ENCODE results near the gene EPYC. TPM values are rescaled to one million over a fixed set of nuclear protein-coding genes. Genes with fewer than 3 reads are reported as not detected.

EPYC gene
- total RNA-seq, 1 donor from 2014 or later = not detected

DNA sequence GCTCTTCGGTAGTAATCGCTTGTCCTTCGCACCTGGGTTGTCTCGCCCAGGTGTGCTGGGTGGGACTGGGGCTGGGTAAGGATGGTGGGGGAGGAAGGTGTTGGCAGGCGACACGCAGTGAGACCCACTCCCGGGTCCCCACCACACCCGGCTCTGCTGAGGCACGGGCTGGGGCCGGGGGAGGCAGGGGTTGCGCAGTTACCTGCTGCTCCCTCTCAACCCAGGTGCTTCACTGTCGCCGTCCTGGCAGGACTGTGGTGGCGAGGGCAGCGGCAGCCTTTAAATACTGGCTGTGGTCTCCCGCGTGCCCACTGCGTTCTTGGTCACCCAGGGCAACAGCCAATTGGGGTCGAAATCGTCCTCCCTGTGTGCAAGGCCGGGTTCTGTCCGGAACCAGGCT, 49.9 kb downstream of the EPYC start, which contains the start of gene CCER1:
TSS of gene CCER1 (minus strand) at position 256 of the 400 bp plus-strand sequence. CDS start 434 bp downstream, outside the sequence.
- no peaks in the 10 kb centered on the region for H3K4me1 Mint-ChIP-seq
- DNase-seq = no peak
- no peaks in the 10 kb centered on the region for H3K9me3 Mint-ChIP-seq
- no peak for ATAC-seq (ENCODE audit: low read depth)
- TF ChIP-seq, protein P1, sequence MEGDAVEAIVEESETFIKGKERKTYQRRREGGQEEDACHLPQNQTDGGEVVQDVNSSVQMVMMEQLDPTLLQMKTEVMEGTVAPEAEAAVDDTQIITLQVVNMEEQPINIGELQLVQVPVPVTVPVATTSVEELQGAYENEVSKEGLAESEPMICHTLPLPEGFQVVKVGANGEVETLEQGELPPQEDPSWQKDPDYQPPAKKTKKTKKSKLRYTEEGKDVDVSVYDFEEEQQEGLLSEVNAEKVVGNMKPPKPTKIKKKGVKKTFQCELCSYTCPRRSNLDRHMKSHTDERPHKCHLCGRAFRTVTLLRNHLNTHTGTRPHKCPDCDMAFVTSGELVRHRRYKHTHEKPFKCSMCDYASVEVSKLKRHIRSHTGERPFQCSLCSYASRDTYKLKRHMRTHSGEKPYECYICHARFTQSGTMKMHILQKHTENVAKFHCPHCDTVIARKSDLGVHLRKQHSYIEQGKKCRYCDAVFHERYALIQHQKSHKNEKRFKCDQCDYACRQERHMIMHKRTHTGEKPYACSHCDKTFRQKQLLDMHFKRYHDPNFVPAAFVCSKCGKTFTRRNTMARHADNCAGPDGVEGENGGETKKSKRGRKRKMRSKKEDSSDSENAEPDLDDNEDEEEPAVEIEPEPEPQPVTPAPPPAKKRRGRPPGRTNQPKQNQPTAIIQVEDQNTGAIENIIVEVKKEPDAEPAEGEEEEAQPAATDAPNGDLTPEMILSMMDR (IDR thresholded peaks at IDR 0.05) = no peak
- H3K36me3 Mint-ChIP-seq (ENCODE audit: low read depth) = no peaks in the 10 kb centered on the region
- no peaks in the 10 kb centered on the region for H3K27me3 Mint-ChIP-seq
- intact Hi-C loops (cut with micrococcal nuclease) = loop anchor here (5.0 kb wide), 1 partner anchor 1938 kb away; no protein-coding TSS in a partner anchor
- CTCF ChIA-PET = no interaction called here
- H3K27ac Mint-ChIP-seq = no peak within 1 kb of the TSS
- no peak within 1 kb of the TSS for H3K4me3 Mint-ChIP-seq
- POLR2A ChIA-PET = no interaction called here

DNA sequence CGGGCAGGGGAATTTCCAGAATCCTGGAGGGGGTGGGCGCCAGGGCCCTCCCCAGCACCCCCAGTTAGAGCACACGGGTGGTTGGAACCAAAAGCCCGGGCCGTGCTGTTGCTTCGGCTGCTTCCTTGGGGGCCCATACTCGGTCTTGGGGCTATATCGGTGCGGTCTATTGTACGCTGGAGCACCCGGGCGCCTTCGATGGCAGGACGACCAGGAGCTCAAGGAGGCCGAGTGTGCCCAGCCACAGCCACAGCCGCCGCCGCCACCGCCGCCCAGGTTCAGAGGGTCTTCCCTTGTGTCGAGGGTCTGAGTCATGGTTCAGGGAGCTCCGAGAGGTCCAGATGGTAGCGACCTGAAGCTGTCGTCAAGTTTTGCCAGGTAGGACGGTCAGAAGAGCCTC, 50.3 kb downstream of the EPYC start:
- Mint-ChIP-seq H3K27ac (no peak overlapping the region), H3K27me3 (no peaks in the 10 kb centered on the region), H3K9me3 (no peaks in the 10 kb centered on the region), H3K4me3 (no peak overlapping the region), H3K4me1 (no peaks in the 10 kb centered on the region), H3K36me3 (ENCODE audit: low read depth) (no peaks in the 10 kb centered on the region)
- ATAC-seq (ENCODE audit: low read depth) (no peak), DNase-seq (no peak)
- intact Hi-C loops (cut with micrococcal nuclease) = no loop called here
- TF ChIP-seq, protein P1 (IDR thresholded peaks at IDR 0.05) = no peak
- CTCF ChIA-PET = no interaction called here
- POLR2A ChIA-PET = no interaction called here

DNA sequence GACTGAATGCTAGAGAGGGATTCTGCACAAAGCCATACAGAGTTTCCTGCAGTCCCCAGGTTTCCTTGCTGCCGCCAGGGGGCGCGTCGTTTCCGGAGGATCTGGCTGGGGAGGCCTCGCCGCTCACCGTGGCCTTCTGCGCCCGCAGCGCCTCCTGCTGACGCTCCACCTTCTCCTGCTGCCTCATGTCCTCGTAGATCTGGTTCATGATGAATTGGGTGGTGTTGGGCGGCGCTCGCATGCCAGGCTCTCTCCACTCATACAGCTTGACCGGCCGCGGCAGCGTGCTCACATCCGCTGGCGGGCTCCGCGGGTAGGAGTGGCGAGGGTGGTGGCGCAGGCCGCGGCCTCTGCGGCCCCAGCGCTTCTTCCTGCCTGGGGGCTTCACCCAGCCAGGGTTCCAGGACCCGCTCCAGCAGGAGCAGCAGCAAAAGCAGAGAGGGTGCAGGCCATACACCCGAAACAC, 50.8 kb downstream of the EPYC start:
- no peaks in the 10 kb centered on the region for H3K36me3 Mint-ChIP-seq (ENCODE audit: low read depth)
- no peak for ATAC-seq (ENCODE audit: low read depth)
- TF ChIP-seq, protein P1 (IDR thresholded peaks at IDR 0.05) = no peak
- intact Hi-C loops (cut with micrococcal nuclease) = no loop called here
- no peaks in the 10 kb centered on the region for H3K4me1 Mint-ChIP-seq
- no peaks in the 10 kb centered on the region for H3K9me3 Mint-ChIP-seq
- no peak overlapping the region for H3K27ac Mint-ChIP-seq
- H3K4me3 Mint-ChIP-seq = no peak overlapping the region
- H3K27me3 Mint-ChIP-seq = no peaks in the 10 kb centered on the region
- CTCF ChIA-PET = no interaction called here
- POLR2A ChIA-PET = no interaction called here
- DNase-seq = no peak

DNA sequence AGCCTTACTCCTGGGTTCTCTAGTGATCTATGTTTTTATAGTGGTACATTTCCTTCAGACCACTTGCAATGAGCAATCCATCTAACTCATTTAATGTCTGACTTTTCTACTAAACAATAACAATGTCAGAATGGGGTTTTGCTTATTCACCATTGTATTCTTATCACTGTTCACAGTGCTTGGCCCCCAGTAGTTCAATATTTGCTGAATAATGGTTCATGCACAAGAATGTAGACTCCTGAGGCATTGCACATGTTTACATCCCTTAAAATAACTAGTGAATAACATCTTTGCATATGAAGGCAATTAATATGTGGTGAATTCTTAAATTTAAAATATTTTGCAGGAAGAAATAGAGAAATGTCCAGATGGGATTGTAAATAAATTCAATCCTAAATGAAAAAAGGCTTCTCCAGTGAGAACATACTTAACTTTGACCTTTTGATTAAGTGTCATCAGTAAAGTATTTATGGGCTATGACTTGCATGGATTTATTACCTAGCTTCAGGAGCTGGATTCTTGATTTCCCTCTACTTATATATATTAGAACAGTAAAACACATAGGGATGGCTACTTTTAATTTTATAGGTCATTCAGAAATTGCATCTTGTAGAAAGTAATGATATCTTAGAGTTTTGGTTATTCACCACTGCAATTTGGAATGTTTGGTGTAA, 53.2 kb downstream of the EPYC start:
- intact Hi-C loops (cut with micrococcal nuclease) = no loop called here
- Mint-ChIP-seq H3K9me3 (no peaks in the 10 kb centered on the region), H3K36me3 (ENCODE audit: low read depth) (no peaks in the 10 kb centered on the region), H3K4me1 (no peaks in the 10 kb centered on the region), H3K27me3 (no peaks in the 10 kb centered on the region), H3K4me3 (no peak overlapping the region), H3K27ac (no peak overlapping the region)
- TF ChIP-seq, protein P1 (IDR thresholded peaks at IDR 0.05) = no peak
- ATAC-seq (ENCODE audit: low read depth) (no peak), DNase-seq (no peak)
- CTCF ChIA-PET = no interaction called here
- POLR2A ChIA-PET = no interaction called here

DNA sequence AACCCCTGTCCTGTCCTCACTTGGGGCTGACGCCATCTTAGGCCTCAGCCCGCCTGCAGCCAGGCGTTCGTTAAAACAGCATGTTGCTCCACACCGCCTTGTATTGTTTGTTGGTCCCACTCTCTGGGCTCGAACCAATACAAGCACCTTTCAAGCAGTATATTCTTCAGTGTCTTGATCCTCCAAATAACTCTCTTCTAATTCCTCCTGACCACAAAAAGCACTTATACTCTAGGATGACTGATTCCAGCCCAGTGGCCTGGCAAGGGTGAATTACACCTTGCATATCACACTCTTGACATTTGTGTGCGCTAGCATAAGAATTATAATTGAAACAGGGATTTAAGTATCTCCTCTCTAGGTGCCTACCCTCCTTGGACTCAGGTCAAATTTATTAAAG, 56.9 kb downstream of the EPYC start:
- ATAC-seq (ENCODE audit: low read depth) (no peak), DNase-seq (no peak)
- CTCF ChIA-PET = interaction anchor here (0.9 to 1.1 kb wide), 2 partner anchors 11 to 378 kb away, joined by 3 read pairs; no protein-coding TSS in a partner anchor
- no peaks in the 10 kb centered on the region for H3K9me3 Mint-ChIP-seq
- POLR2A ChIA-PET = no interaction called here
- no peaks in the 10 kb centered on the region for H3K27me3 Mint-ChIP-seq
- H3K36me3 Mint-ChIP-seq (ENCODE audit: low read depth) = no peaks in the 10 kb centered on the region
- H3K4me1 Mint-ChIP-seq = no peaks in the 10 kb centered on the region
- TF ChIP-seq, protein P1 (IDR thresholded peaks at IDR 0.05) = no peak
- H3K4me3 Mint-ChIP-seq = no peak overlapping the region
- no peak overlapping the region for H3K27ac Mint-ChIP-seq
- intact Hi-C loops (cut with micrococcal nuclease) = no loop called here
